ENCODE results near the gene NCAM1. TPM values are rescaled to one million over a fixed set of nuclear protein-coding genes. Genes with fewer than 3 reads are reported as not detected.

The NCAM1 gene
- total RNA-seq, 4 donors from 2014 or later = 56.3 to 193 (median 70.2) TPM

DNA sequence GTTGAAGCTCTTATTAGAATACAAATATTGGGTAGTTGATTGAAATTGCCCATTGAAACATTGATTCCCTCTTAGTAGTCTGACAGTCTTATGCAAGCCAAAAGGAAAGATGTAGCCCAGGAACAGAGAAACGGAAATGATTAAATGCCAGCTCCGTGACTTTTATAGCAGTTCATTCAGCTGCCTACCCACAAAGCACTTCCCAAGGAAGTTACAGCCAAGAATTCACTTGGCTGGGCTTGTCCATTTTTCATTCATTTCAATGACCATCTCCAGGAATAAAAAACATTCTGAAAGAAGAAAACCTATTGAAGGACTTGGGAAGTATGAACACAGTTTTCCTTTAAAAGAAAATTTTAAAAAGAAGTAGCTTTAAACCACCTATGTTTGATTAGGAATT, 62.0 kb downstream of the NCAM1 start:
- Histone ChIP-seq H3K36me3 (no peaks in the 10 kb centered on the region), H3K27me3 (no peaks in the 10 kb centered on the region), H3K4me3 (no peak overlapping the region), H3K27ac (no peak overlapping the region), H3K4me1 (peaks cover 0 to 11% (median 0%) of the 10 kb centered on the region in 3 donors), H3K9me3 (no peaks in the 10 kb centered on the region)
- TF ChIP-seq EP300 (IDR thresholded peaks at IDR 0.05) = no peak
- TF ChIP-seq, protein P1, sequence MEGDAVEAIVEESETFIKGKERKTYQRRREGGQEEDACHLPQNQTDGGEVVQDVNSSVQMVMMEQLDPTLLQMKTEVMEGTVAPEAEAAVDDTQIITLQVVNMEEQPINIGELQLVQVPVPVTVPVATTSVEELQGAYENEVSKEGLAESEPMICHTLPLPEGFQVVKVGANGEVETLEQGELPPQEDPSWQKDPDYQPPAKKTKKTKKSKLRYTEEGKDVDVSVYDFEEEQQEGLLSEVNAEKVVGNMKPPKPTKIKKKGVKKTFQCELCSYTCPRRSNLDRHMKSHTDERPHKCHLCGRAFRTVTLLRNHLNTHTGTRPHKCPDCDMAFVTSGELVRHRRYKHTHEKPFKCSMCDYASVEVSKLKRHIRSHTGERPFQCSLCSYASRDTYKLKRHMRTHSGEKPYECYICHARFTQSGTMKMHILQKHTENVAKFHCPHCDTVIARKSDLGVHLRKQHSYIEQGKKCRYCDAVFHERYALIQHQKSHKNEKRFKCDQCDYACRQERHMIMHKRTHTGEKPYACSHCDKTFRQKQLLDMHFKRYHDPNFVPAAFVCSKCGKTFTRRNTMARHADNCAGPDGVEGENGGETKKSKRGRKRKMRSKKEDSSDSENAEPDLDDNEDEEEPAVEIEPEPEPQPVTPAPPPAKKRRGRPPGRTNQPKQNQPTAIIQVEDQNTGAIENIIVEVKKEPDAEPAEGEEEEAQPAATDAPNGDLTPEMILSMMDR (IDR thresholded peaks at IDR 0.05) = no peak
- TF ChIP-seq POLR2AphosphoS5 (IDR thresholded peaks at IDR 0.05) = no peak
- no peak for TF ChIP-seq POLR2A (IDR thresholded peaks at IDR 0.05)
- WGBS, 2 donors (ENCODE audit: low coverage in 1 of 2) = 9 to 15% methylated on average over 2 of the region's 2 CpGs
- no peak for ATAC-seq

DNA sequence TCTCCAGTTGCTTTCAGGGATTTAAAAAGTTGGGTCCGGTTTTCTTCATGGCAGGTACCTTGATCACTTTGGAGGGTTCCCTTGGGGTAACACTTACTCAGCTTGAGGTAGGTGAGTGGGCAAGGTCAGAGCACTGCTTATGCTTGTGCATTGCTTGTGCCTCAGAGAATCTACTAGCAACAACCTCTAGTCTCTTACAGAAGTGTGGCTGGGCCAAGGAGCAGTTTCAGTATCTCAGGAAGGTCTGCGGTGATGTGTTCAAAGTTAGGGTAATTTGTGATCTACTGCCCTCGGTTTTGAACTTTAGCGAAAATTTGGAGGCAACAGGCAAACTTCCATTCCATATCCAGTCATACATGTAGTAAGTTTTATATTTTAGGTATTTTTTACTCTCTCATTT, 62.8 kb downstream of the NCAM1 start:
- Histone ChIP-seq H3K4me3 (no peak overlapping the region), H3K9me3 (no peaks in the 10 kb centered on the region), H3K27ac (no peak overlapping the region), H3K4me1 (peaks cover 0 to 11% (median 0%) of the 10 kb centered on the region in 3 donors), H3K36me3 (no peaks in the 10 kb centered on the region), H3K27me3 (no peaks in the 10 kb centered on the region)
- TF ChIP-seq, protein P1 (IDR thresholded peaks at IDR 0.05) = no peak
- no peak for TF ChIP-seq POLR2A (IDR thresholded peaks at IDR 0.05)
- no peak for TF ChIP-seq EP300 (IDR thresholded peaks at IDR 0.05)
- TF ChIP-seq POLR2AphosphoS5 (IDR thresholded peaks at IDR 0.05) = no peak
- WGBS, 2 donors (ENCODE audit: low coverage in 1 of 2) = 80 to 94% methylated on average over 3 to 4 of the region's 4 CpGs
- ATAC-seq = no peak

DNA sequence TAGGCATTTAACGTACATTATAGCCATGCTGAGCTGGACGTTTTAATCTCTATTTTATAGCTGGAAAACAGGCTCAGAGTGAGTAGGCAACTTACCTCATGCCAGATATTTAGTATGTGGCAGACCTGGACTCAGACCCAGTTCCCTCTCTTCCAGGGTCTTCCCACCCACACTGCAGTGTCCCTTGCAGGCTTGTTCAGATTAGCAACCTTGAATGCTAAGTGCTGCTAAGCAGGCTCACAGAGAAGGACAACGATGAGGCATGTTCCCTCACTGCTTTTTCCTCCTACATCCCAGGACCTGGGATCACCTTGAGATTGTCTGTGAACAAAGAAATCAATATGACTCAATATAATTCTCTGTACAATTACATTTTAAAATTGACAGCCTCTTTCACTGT, 65.6 kb downstream of the NCAM1 start:
- Histone ChIP-seq H3K4me1 (peaks cover 0 to 11% (median 0%) of the 10 kb centered on the region in 3 donors), H3K4me3 (no peak overlapping the region), H3K9me3 (no peaks in the 10 kb centered on the region), H3K27ac (no peak overlapping the region), H3K36me3 (no peaks in the 10 kb centered on the region), H3K27me3 (no peaks in the 10 kb centered on the region)
- no peak for ATAC-seq
- 70 to 78% methylated on average over 2 to 3 of the region's 3 CpGs for WGBS, 2 donors (ENCODE audit: low coverage in 1 of 2)
- TF ChIP-seq EP300 (IDR thresholded peaks at IDR 0.05) = no peak
- TF ChIP-seq POLR2A (IDR thresholded peaks at IDR 0.05) = no peak
- TF ChIP-seq, protein P1 (IDR thresholded peaks at IDR 0.05) = no peak
- no peak for TF ChIP-seq POLR2AphosphoS5 (IDR thresholded peaks at IDR 0.05)

DNA sequence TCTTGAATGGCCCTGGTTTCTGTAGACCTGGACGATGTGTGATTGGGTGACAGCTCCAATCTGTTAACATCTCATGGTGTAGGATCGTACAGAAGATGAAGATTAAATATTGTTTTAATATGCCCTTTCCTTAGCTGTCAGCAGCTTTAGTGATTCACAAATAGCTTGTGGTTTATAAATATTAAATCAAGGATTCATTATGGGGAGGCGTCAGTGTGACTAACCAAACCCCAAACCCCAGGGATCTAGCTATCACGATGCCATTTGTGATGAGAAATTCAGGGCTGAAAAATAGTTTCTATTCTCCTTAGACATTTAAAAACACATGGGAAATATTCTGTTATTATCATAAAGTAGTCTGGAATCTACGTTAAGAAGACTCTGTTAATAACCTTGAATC, 73.4 kb downstream of the NCAM1 start:
- 55 to 56% methylated on average over 4 to 5 of the region's 5 CpGs for WGBS, 2 donors (ENCODE audit: low coverage in 1 of 2)
- no peaks in the 10 kb centered on the region for H3K36me3 ChIP-seq
- no peak for ATAC-seq

DNA sequence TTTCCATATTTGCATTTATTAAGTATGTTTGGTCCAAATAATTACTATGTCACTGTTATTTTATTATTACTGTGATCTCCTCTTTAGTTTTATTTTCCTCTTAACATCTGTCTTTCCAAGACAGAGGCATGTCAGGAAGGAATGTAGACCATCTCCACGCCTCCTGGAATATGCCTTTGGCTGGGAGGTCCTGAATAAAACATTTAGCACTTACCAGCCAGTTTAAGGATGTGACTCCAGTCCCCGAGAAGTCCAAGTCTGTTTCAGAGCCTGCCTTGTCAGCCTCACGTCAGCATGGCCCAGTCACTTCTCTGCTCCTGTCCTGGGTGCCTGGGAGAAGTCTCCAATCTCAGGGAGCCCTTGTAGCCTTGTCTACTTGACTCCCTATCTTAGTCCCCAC, 74.5 kb downstream of the NCAM1 start:
- 75 to 100% methylated on average over 2 to 3 of the region's 3 CpGs for WGBS, 2 donors (ENCODE audit: low coverage in 1 of 2)
- Histone ChIP-seq H3K36me3 (no peaks in the 10 kb centered on the region), H3K27me3 (no peaks in the 10 kb centered on the region), H3K4me1 (no peaks in the 10 kb centered on the region), H3K27ac (no peak overlapping the region), H3K9me3 (no peaks in the 10 kb centered on the region), H3K4me3 (no peak overlapping the region)
- ATAC-seq = no peak
- TF ChIP-seq POLR2A (IDR thresholded peaks at IDR 0.05) = no peak
- no peak for TF ChIP-seq EP300 (IDR thresholded peaks at IDR 0.05)
- no peak for TF ChIP-seq POLR2AphosphoS5 (IDR thresholded peaks at IDR 0.05)
- TF ChIP-seq, protein P1 (IDR thresholded peaks at IDR 0.05) = no peak

More for the DNA sequence above, 73.4 kb downstream of the NCAM1 start:
- no peak overlapping the region for H3K27ac ChIP-seq
- no peaks in the 10 kb centered on the region for H3K9me3 ChIP-seq
- no peak overlapping the region for H3K4me3 ChIP-seq
- TF ChIP-seq, protein P1 (IDR thresholded peaks at IDR 0.05) = no peak
- TF ChIP-seq EP300 (IDR thresholded peaks at IDR 0.05) (no peak), POLR2A (IDR thresholded peaks at IDR 0.05) (no peak), POLR2AphosphoS5 (IDR thresholded peaks at IDR 0.05) (no peak)
- H3K27me3 ChIP-seq = no peaks in the 10 kb centered on the region
- H3K4me1 ChIP-seq = no peaks in the 10 kb centered on the region
